ENCODE measurements around the gene BACH2. TPM values are rescaled to one million over a fixed set of nuclear protein-coding genes. Genes with fewer than 3 reads are reported as not detected.
A peak's percentile ranks its signal among the peaks of the same experiment; 100 is the strongest.

BACH2 gene
- total and polyA plus RNA-seq, 10 of the 15 experiments (the other 5 are each of a cell fraction or from before 2014, with no cell fraction given), result 0.03 to 0.28 (median 0.04) TPM; not detected in 3

- Histone ChIP-seq H3K9me3 (replicated peaks; ENCODE audit: control insufficient read depth, insufficient read depth, low read length) (peaks cover 2% of the 10 kb centered on the region; the same call in 2 of the 3 replicates), H3K4me3 (no peak overlapping the region), H3K36me3 (ENCODE audit: control insufficient read depth in 2 of 2, insufficient read depth in 2 of 2, low read length in 1 of 2) (no peaks in the 10 kb centered on the region), H3K79me2 (ENCODE audit: control insufficient read depth, insufficient read depth, low read length) (no peaks in the 10 kb centered on the region), H3K4me1 (ENCODE audit: control insufficient read depth, insufficient read depth, low read length) (no peaks in the 10 kb centered on the region), H4K20me1 (ENCODE audit: control insufficient read depth, insufficient read depth) (no peaks in the 10 kb centered on the region; the same call in 1 of the 2 replicates), H3K4me2 (ENCODE audit: control insufficient read depth, insufficient read depth) (no peak overlapping the region), H2AFZ (ENCODE audit: control insufficient read depth, low read depth, low read length) (no peak overlapping the region), H3K9ac (ENCODE audit: control insufficient read depth, insufficient read depth, low read length) (no peak overlapping the region), H3K27ac (ENCODE audit: control insufficient read depth, insufficient read depth) (no peak overlapping the region), H3K27me3 (replicated peaks in 1 of 2; ENCODE audit: control insufficient read depth in 2 of 2, insufficient read depth in 2 of 2, low read length in 1 of 2) (no peaks in the 10 kb centered on the region; a peak in 3 of 4 replicates)
- ChIA-PET SMC1A (ENCODE audit: uncharacterized antibody, unreplicated experiment) (interaction anchor here (0.5 to 3.5 kb wide), 30 partner anchors 15 to 1141 kb away, joined by 3 to 97 read pairs (median 4); no protein-coding TSS in a partner anchor), CTCF (interaction anchor here (0.6 to 6.9 kb wide), 61 partner anchors 8 to 1127 kb away, joined by 3 to 193 read pairs (median 4); partner anchors contain the start of genes ANKRD6 and CASP8AP2), RAD21 (ENCODE audit: unreplicated experiment) (interaction anchor here (0.6 to 3.7 kb wide), 24 partner anchors 11 to 668 kb away, joined by 3 to 104 read pairs (median 4); partner anchors contain the start of genes CASP8AP2 and MDN1), POLR2A (no interaction called here)
- intact Hi-C loops (cut with micrococcal nuclease; ENCODE audit: unreplicated experiment) (loop anchor here (1.0 to 5.0 kb wide), 3 partner anchors 237 to 539 kb away; no protein-coding TSS in a partner anchor), in situ Hi-C loops (cut with MboI) (loop anchor here (10.0 kb wide), 1 partner anchor 454 kb away; no protein-coding TSS in a partner anchor)
- no TSS peak for BruUV-seq (replicated peaks)
- peak; percentile 93 for FAIRE-seq
- peak; percentile 21 for DNase-seq (ENCODE audit: low read depth, low spot score)
- ATAC-seq, result peak; percentile 99
- 32% methylated on average over 9 of the region's 9 CpGs for WGBS (ENCODE audit: insufficient coverage, insufficient replicate concordance, low lambda C conversion rate, missing lambda C conversion rate)
- no peak for TF ChIP-seq LARP7 (IDR thresholded peaks at IDR 0.05)
- TF ChIP-seq SMC3 (IDR thresholded peaks at IDR 0.05; ENCODE audit: borderline replicate concordance, low read length), result peak; percentile 89
- peak; percentile 64 to 83 (median 71) for TF ChIP-seq CTCF (IDR thresholded peaks at IDR 0.05 in 2 of 3, conservative IDR thresholded peaks at IDR 0.05 in 1 of 3; ENCODE audit: control insufficient read depth in 2 of 3, extremely low read depth in 1 of 3, insufficient read depth in 1 of 3, low read depth in 3 of 3, low read length in 3 of 3)
- TF ChIP-seq FOXK2 (IDR thresholded peaks at IDR 0.05), result peak; percentile 54; the same call in 1 of the 2 replicates
- TF ChIP-seq RAD21 (IDR thresholded peaks at IDR 0.05; ENCODE audit: insufficient read depth, low read depth, low read length), result peak; percentile 92
- TF ChIP-seq YY1 (IDR thresholded peaks at IDR 0.05; ENCODE audit: low read depth, low read length), result 0 out of 2 replicates have a peak, but pooled peaks have one; percentile 32
These were observed 356.2 kb downstream of the BACH2 start for GRCh38 chr6:89940225-89941027.
